DOHH2 (cell line): ENCODE results near the gene ARHGAP24.

Experiments used
- H3F3A ChIP-seq: fragments of 200-600 bp; sonication (generic), shearing (Covaris generic); 2 replicates; pipeline ENCODE4 v1.6.0; 2016; ENCODE audit warnings: antibody characterized with exemption, mild to moderate bottlenecking; ENCODE audit not compliant: control insufficient read depth, insufficient read depth
- H3K27ac ChIP-seq: fragments of 200-600 bp; sonication (generic); 2 replicates; pipeline ENCODE4 v1.5.1; 2014; ENCODE audit warnings: low read depth, mild to moderate bottlenecking, low read length, moderate library complexity
- H3K27me3 ChIP-seq: fragments of 200-600 bp; sonication (generic); 2 replicates; pipeline ENCODE4 v1.6.1; 2014; ENCODE audit warnings: mild to moderate bottlenecking, low read length, mixed read lengths; ENCODE audit not compliant: control insufficient read depth
- H3K36me3 ChIP-seq: fragments of 200-600 bp; sonication (generic); 2 replicates; pipeline ENCODE4 v1.6.1; 2014; ENCODE audit warnings: mild to moderate bottlenecking, low read length, moderate library complexity, mixed read lengths; ENCODE audit not compliant: control insufficient read depth
- H3K4me1 ChIP-seq: fragments of 200-600 bp; sonication (generic); 2 replicates; pipeline ENCODE4 v1.6.1; 2014; ENCODE audit warnings: mild to moderate bottlenecking, low read length, mixed read lengths; ENCODE audit not compliant: control insufficient read depth
- H3K4me2 ChIP-seq: fragments of 200-600 bp; sonication (generic); 2 replicates; pipeline ENCODE4 v1.6.0; 2014; ENCODE audit warnings: mild to moderate bottlenecking, low read length, moderate library complexity
- H3K4me3 ChIP-seq: fragments of 200-600 bp; sonication (generic); 2 replicates; pipeline ENCODE4 v1.5.1; 2014; ENCODE audit warnings: mild to moderate bottlenecking, low read length, mixed read lengths
- H3K79me2 ChIP-seq: fragments of 200-600 bp; sonication (generic); 2 replicates; pipeline ENCODE4 v1.6.1; 2014; ENCODE audit warnings: mild to moderate bottlenecking, low read length, mixed read lengths; ENCODE audit not compliant: control insufficient read depth
- H3K9me2 ChIP-seq: fragments of 200-600 bp; sonication (generic); replicated peaks from 2 replicates; pipeline ENCODE4 v1.6.1; 2014; ENCODE audit warnings: mild to moderate bottlenecking, low read length, mixed read lengths; ENCODE audit not compliant: control insufficient read depth
- H3K9me3 ChIP-seq: fragments of 200-600 bp; sonication (generic); 2 replicates; pipeline ENCODE4 v1.6.1; 2014; ENCODE audit warnings: antibody characterized with exemption, low read length, mixed read lengths; ENCODE audit not compliant: control insufficient read depth, insufficient read depth
- H4K20me1 ChIP-seq: fragments of 200-600 bp; sonication (generic); 2 replicates; pipeline ENCODE4 v1.6.0; 2014; ENCODE audit warnings: low read depth, mild to moderate bottlenecking, antibody characterized with exemption, low read length, moderate library complexity; ENCODE audit not compliant: control insufficient read depth, insufficient read depth
- EZH2phosphoT487 ChIP-seq: fragments of 200-600 bp; sonication (generic); IDR thresholded peaks from 2 replicates; pipeline ENCODE4 v1.6.1; 2017; ENCODE audit warnings: borderline replicate concordance, mild to moderate bottlenecking, antibody characterized with exemption, low read length, moderate library complexity, mixed read lengths
- TF ChIP-seq, protein P1 (sequence below): fragments of 200-600 bp; sonication (generic); IDR thresholded peaks from one replicate; pipeline ENCODE4 v1.5.1; 2014; ENCODE audit warnings: antibody characterized with exemption, mild to moderate bottlenecking, low read depth, low read length; ENCODE audit not compliant: poor library complexity, severe bottlenecking

Gene ARHGAP24

GRCh38 chr4:85688055-85688740 lies 213.2 kb downstream of the ARHGAP24 start:
- H3K4me1 ChIP-seq: peaks cover 7% of the 10 kb centered on the region
- no peaks in the 10 kb centered on the region for H3K79me2 ChIP-seq
- TF ChIP-seq, protein P1, sequence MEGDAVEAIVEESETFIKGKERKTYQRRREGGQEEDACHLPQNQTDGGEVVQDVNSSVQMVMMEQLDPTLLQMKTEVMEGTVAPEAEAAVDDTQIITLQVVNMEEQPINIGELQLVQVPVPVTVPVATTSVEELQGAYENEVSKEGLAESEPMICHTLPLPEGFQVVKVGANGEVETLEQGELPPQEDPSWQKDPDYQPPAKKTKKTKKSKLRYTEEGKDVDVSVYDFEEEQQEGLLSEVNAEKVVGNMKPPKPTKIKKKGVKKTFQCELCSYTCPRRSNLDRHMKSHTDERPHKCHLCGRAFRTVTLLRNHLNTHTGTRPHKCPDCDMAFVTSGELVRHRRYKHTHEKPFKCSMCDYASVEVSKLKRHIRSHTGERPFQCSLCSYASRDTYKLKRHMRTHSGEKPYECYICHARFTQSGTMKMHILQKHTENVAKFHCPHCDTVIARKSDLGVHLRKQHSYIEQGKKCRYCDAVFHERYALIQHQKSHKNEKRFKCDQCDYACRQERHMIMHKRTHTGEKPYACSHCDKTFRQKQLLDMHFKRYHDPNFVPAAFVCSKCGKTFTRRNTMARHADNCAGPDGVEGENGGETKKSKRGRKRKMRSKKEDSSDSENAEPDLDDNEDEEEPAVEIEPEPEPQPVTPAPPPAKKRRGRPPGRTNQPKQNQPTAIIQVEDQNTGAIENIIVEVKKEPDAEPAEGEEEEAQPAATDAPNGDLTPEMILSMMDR: no peak
- no peak for TF ChIP-seq EZH2phosphoT487
- H3K27me3 ChIP-seq: no peaks in the 10 kb centered on the region
- H3K4me2 ChIP-seq: no peak overlapping the region
- no peaks in the 10 kb centered on the region for H3K9me2 ChIP-seq
- H4K20me1 ChIP-seq: no peaks in the 10 kb centered on the region
- H3K9me3 ChIP-seq: no peaks in the 10 kb centered on the region
- no peaks in the 10 kb centered on the region for H3K36me3 ChIP-seq
- no peak overlapping the region for H3K27ac ChIP-seq
- H3K4me3 ChIP-seq: no peak overlapping the region
- H3F3A ChIP-seq: no peaks in the 10 kb centered on the region

GRCh38 chr4:85696661-85697060 lies 221.7 kb downstream of the ARHGAP24 start:
- H3F3A ChIP-seq: peaks cover 12% of the 10 kb centered on the region
- no peaks in the 10 kb centered on the region for H3K9me3 ChIP-seq
- H3K4me3 ChIP-seq: no peak overlapping the region
- H3K4me2 ChIP-seq: no peak overlapping the region
- H3K27me3 ChIP-seq: no peaks in the 10 kb centered on the region
- no peaks in the 10 kb centered on the region for H3K79me2 ChIP-seq
- H3K36me3 ChIP-seq: peaks cover 3% of the 10 kb centered on the region; the same call in 1 of the 2 replicates
- H4K20me1 ChIP-seq: no peaks in the 10 kb centered on the region
- TF ChIP-seq, protein P1: no peak
- TF ChIP-seq EZH2phosphoT487: no peak
- no peak overlapping the region for H3K27ac ChIP-seq
- no peaks in the 10 kb centered on the region for H3K9me2 ChIP-seq
- peaks cover 40% of the 10 kb centered on the region for H3K4me1 ChIP-seq

DNA sequence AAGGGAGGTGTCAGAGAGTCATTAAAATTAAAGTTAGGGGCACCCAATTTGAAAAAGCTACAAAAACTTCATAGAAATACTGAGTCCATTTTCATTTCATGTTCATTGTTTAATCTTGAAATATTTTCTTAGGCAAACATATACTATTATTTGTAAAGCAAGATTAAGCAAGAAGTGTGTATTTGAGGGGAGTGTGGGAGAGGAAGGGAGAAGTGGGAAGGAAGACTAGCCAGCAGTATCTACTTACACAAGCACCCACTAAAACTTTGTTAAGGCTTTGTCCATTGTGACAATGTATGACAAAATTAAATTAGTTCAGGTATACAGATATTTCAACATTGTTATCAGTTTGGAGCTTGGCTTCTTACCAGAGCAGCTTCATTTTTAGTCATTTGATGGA lies 222.9 kb downstream of the ARHGAP24 start:
- Histone ChIP-seq H3K9me2 (no peaks in the 10 kb centered on the region), H3K36me3 (peaks cover 7% of the 10 kb centered on the region; the same call in 1 of the 2 replicates), H3K4me2 (peak overlapping the region; percentile 13), H3K9me3 (no peaks in the 10 kb centered on the region), H3K4me1 (peaks cover 49% of the 10 kb centered on the region), H3K27me3 (no peaks in the 10 kb centered on the region), H3K4me3 (no peak overlapping the region), H3K27ac (no peak overlapping the region; the same call in 1 of the 2 replicates), H3F3A (peaks cover 23% of the 10 kb centered on the region), H3K79me2 (no peaks in the 10 kb centered on the region), H4K20me1 (no peaks in the 10 kb centered on the region)
- no peak for TF ChIP-seq EZH2phosphoT487
- TF ChIP-seq, protein P1: no peak
